Body of pancreas (tissue), 4 donors: ENCODE data around the gene METRNL.

Experiments
- POLR2A ChIP-seq, 3 donors: fragments of 450-650 bp; IDR thresholded peaks; one replicate each; pipeline ENCODE4 v1.6.1; 2016; ENCODE audit warnings: antibody characterized with exemption in 3 of 3, mild to moderate bottlenecking in 2 of 3
- TF ChIP-seq, protein P1 (sequence below), 7 experiments: fragments of 450-650 bp in 4 of 7; fragments of 200-600 bp in 3 of 7; sonication (generic) in 3 of 7; IDR thresholded peaks; one replicate each; pipeline ENCODE4 v1.5.1; 2016 to 2019; ENCODE audit warnings: antibody characterized with exemption in 7 of 7

- TF ChIP-seq, protein P1, sequence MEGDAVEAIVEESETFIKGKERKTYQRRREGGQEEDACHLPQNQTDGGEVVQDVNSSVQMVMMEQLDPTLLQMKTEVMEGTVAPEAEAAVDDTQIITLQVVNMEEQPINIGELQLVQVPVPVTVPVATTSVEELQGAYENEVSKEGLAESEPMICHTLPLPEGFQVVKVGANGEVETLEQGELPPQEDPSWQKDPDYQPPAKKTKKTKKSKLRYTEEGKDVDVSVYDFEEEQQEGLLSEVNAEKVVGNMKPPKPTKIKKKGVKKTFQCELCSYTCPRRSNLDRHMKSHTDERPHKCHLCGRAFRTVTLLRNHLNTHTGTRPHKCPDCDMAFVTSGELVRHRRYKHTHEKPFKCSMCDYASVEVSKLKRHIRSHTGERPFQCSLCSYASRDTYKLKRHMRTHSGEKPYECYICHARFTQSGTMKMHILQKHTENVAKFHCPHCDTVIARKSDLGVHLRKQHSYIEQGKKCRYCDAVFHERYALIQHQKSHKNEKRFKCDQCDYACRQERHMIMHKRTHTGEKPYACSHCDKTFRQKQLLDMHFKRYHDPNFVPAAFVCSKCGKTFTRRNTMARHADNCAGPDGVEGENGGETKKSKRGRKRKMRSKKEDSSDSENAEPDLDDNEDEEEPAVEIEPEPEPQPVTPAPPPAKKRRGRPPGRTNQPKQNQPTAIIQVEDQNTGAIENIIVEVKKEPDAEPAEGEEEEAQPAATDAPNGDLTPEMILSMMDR (IDR thresholded peaks at IDR 0.05): no peak
- TF ChIP-seq POLR2A (IDR thresholded peaks at IDR 0.05): no peak
These were observed 22.6 kb upstream of the METRNL start for GRCh38 chr17:83056583-83057396.
